Activated CD4-positive, alpha-beta T cell treated with anti-CD3 and anti-CD28 coated beads, Interleukin-2, amount 50 U/mL, for 48 hours (primary cell): Measurements from ENCODE around the gene RXRA.

Experiments used
- DNase-seq, 2 experiments: peaks; one replicate each; pipeline ENCODE4 v3.0.0-alpha.2; 2020

RXRA gene

GRCh38 chr9:134403682-134404301 lies 77.5 kb downstream of the RXRA start:
- peak; percentile 41 to 53 for DNase-seq

GRCh38 chr9:134404376-134405358 lies 78.4 kb downstream of the RXRA start:
- no peak for DNase-seq

- no peak for DNase-seq
Observed at GRCh38 chr9:134405527-134405926, 79.3 kb downstream of the RXRA start.

- DNase-seq, result no peak
Observed at GRCh38 chr9:134406366-134407120, 80.3 kb downstream of the RXRA start.

GRCh38 chr9:134407121-134407779 lies 81.0 kb downstream of the RXRA start:
- DNase-seq, result peak; percentile 78 to 81

GRCh38 chr9:134408389-134408788 lies 82.1 kb downstream of the RXRA start:
- no peak for DNase-seq

GRCh38 chr9:134408939-134409737 lies 82.9 kb downstream of the RXRA start:
- DNase-seq, result no peak

- DNase-seq, result no peak
Observed at GRCh38 chr9:134410071-134410834, 84.0 kb downstream of the RXRA start.

- no peak for DNase-seq
Observed at GRCh38 chr9:134410835-134411217, 84.6 kb downstream of the RXRA start.

- no peak for DNase-seq
Observed at GRCh38 chr9:134411440-134412297, 85.4 kb downstream of the RXRA start.

- DNase-seq, result no peak
Observed at GRCh38 chr9:134412298-134412711, 86.0 kb downstream of the RXRA start.

GRCh38 chr9:134413112-134413715 lies 87.0 kb downstream of the RXRA start:
- DNase-seq, result no peak

- no peak for DNase-seq
Observed at GRCh38 chr9:134413890-134414623, 87.8 kb downstream of the RXRA start.

GRCh38 chr9:134414900-134415425 lies 88.7 kb downstream of the RXRA start:
- DNase-seq, result no peak

- no peak for DNase-seq
Observed at GRCh38 chr9:134416385-134417015, 90.2 kb downstream of the RXRA start.

GRCh38 chr9:134418354-134418753 lies 92.1 kb downstream of the RXRA start:
- no peak for DNase-seq

GRCh38 chr9:134419000-134419683 lies 92.9 kb downstream of the RXRA start:
- DNase-seq, result no peak

- no peak for DNase-seq
Observed at GRCh38 chr9:134419684-134420076, 93.4 kb downstream of the RXRA start.
